Suprapubic skin (tissue), 4 donors: ENCODE data around the gene TLR10. TPM values are rescaled to one million over a fixed set of nuclear protein-coding genes. Genes with fewer than 3 reads are reported as not detected.

Source experiments
- DNase-seq, 2 donors: peaks; one replicate each; pipeline ENCODE4 v3.0.0-alpha.2; 2019; ENCODE audit warnings: low spot score in 2 of 2
- H3K27ac ChIP-seq: fragments of 200-600 bp; sonication (generic); one replicate; pipeline ENCODE4 v1.5.1; 2019
- H3K27me3 ChIP-seq: fragments of 200-600 bp; sonication (generic); one replicate; pipeline ENCODE4 v1.5.1; 2019
- H3K36me3 ChIP-seq: fragments of 200-600 bp; sonication (generic); one replicate; pipeline ENCODE4 v1.5.1; 2019
- H3K4me1 ChIP-seq: fragments of 200-600 bp; sonication (generic); one replicate; pipeline ENCODE4 v1.5.1; 2019
- H3K4me3 ChIP-seq: fragments of 200-600 bp; sonication (generic); one replicate; pipeline ENCODE4 v1.5.1; 2019; ENCODE audit warnings: mild to moderate bottlenecking
- H3K9me3 ChIP-seq: fragments of 200-600 bp; sonication (generic); one replicate; pipeline ENCODE4 v1.5.1; 2019
- EP300 ChIP-seq: sonication (generic); formaldehyde crosslinking; IDR thresholded peaks from one replicate; pipeline ENCODE4 v1.6.1; 2017; ENCODE audit warnings: antibody characterized with exemption
- POLR2A ChIP-seq, 2 donors: fragments of 450-650 bp; IDR thresholded peaks; one replicate each; pipeline ENCODE4 v1.6.1; 2017; ENCODE audit warnings: antibody characterized with exemption in 2 of 2, mild to moderate bottlenecking in 2 of 2, moderate library complexity in 2 of 2
- POLR2AphosphoS5 ChIP-seq, 3 donors: sonication (generic); formaldehyde crosslinking; IDR thresholded peaks; one replicate each; pipeline ENCODE4 v1.6.1; 2017; ENCODE audit warnings: antibody characterized with exemption in 3 of 3
- WGBS: methylation state at CpG from one replicate; pipeline ENCODE4 v1.1.5; 2018; 5-methylcytosine and 5-hydroxymethylcytosine counted together
- total RNA-seq, 4 donors: library from RNA; depleted of rRNA; stranded (reverse); fragments of >200 nt; gene quantifications; one replicate each; pipeline ENCODE4 v1.1.0, GENCODE V29; 2016
- TF ChIP-seq, protein P1 (sequence below), 2 donors: fragments of 200-600 bp in 1 of 2; fragments of 450-650 bp in 1 of 2; sonication (generic) in 1 of 2; IDR thresholded peaks; one replicate each; pipeline ENCODE4 v1.5.1; 2016 to 2019; ENCODE audit warnings: antibody characterized with exemption in 2 of 2, mild to moderate bottlenecking in 1 of 2, moderate library complexity in 1 of 2

Gene TLR10
- total RNA-seq, 4 donors from 2014 or later: 0.16 to 0.17 TPM; not detected in 2

DNA sequence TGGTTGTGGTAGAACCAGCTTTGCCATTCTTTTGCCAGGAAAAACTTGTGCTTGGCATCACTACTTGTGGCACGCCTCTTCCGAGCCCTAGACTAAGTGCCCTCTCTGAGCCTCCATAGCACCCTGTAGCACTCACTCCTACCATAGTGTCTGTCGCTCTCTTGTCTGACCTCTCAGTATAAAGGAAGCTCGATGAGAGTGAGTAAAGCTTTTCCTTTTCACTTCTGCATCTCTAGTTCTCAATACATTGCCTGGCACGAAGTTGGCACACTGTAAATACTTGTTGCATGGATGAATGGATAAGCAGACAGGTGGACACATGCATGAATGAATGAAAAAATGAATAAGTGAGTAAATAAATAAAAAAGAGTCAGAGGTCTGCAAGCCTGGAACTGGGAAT lies 48.3 kb downstream of the TLR10 start:
- 79% methylated on average over 5 of the region's 5 CpGs for WGBS

DNA sequence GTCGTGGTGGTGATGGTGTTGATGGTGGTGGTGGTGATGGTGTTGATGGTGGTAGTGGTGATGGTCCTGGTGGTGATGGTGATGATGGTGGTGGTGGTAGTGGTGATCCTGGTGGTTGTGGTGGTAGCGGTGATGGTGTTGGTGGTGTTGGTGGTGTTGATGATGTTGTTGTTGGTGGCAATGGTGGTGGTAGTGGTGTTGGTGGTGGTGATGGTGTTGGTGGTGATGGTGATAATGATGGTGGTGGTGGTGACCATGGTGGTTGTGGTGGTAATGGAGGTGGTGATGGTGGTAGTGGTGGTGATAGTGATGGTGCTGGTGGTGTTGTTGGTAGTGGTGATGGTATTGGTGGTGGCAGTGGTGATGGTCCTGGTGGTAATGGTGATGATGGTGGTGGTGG lies 49.1 kb downstream of the TLR10 start:
- WGBS: 96% methylated on average over 2 of the region's 2 CpGs

More for the DNA sequence above, 48.3 kb downstream of the TLR10 start:
- H3K9me3 ChIP-seq: no peaks in the 10 kb centered on the region
- H3K4me1 ChIP-seq: peaks cover 10% of the 10 kb centered on the region
- no peak overlapping the region for H3K27ac ChIP-seq
- H3K27me3 ChIP-seq: no peaks in the 10 kb centered on the region
- TF ChIP-seq EP300 (no peak), POLR2AphosphoS5 (IDR thresholded peaks at IDR 0.05) (no peak), POLR2A (IDR thresholded peaks at IDR 0.05) (no peak)
- TF ChIP-seq, protein P1, sequence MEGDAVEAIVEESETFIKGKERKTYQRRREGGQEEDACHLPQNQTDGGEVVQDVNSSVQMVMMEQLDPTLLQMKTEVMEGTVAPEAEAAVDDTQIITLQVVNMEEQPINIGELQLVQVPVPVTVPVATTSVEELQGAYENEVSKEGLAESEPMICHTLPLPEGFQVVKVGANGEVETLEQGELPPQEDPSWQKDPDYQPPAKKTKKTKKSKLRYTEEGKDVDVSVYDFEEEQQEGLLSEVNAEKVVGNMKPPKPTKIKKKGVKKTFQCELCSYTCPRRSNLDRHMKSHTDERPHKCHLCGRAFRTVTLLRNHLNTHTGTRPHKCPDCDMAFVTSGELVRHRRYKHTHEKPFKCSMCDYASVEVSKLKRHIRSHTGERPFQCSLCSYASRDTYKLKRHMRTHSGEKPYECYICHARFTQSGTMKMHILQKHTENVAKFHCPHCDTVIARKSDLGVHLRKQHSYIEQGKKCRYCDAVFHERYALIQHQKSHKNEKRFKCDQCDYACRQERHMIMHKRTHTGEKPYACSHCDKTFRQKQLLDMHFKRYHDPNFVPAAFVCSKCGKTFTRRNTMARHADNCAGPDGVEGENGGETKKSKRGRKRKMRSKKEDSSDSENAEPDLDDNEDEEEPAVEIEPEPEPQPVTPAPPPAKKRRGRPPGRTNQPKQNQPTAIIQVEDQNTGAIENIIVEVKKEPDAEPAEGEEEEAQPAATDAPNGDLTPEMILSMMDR (IDR thresholded peaks at IDR 0.05): no peak
- no peak for DNase-seq
- H3K4me3 ChIP-seq: no peak overlapping the region
- H3K36me3 ChIP-seq: no peaks in the 10 kb centered on the region

DNA sequence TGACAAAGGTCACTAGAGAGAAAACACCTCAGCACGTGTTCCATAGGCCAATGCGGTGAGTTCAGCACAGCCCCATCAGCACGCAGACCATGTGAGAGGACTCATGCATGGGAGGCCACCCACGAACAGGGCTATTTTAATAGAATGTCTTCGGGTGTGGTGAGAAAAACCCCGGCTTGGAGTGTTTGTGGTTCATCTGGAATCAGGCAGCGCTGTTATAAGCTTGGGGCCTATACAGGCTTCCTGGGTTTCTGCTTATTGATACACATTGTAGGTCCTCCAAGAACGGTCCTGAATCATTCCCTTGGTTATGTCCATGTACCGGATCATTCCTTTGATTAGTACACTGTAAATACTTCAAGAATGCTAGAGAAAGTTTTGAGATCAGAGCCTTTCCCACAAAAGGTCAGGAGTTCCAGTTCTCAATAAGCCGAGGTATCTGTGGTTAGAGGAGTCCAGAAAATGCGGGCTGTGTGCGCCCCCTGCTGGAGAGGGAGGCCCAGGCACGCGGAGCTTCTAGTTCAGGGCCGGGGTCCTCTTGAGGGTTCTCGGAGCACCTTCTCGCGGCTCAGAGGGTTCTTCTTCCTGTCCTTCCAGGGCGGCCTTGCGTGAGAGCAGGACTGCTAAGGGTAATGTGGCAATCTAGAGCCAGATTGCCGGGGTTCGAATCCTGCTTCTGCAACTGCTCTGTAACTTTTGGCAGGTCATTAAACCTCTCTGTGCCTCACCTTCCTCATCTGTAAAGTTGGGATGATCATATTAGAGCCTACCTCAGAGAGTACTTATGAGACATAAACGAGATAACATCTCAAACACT lies 51.8 kb downstream of the TLR10 start:
- TF ChIP-seq POLR2A (IDR thresholded peaks at IDR 0.05): no peak
- TF ChIP-seq, protein P1 (IDR thresholded peaks at IDR 0.05): peak; percentile 90 to 92
- peaks cover 17% of the 10 kb centered on the region for H3K4me1 ChIP-seq
- no peak overlapping the region for H3K4me3 ChIP-seq
- DNase-seq: peak; percentile 88 to 90
- H3K36me3 ChIP-seq: no peaks in the 10 kb centered on the region
- no peak overlapping the region for H3K27ac ChIP-seq
- 43% methylated on average over 20 of the region's 23 CpGs for WGBS
- H3K9me3 ChIP-seq: no peaks in the 10 kb centered on the region
- H3K27me3 ChIP-seq: no peaks in the 10 kb centered on the region

More for the DNA sequence above, 49.1 kb downstream of the TLR10 start:
- Histone ChIP-seq H3K4me1 (peaks cover 12% of the 10 kb centered on the region), H3K27ac (no peak overlapping the region), H3K9me3 (no peaks in the 10 kb centered on the region), H3K4me3 (no peak overlapping the region), H3K36me3 (no peaks in the 10 kb centered on the region), H3K27me3 (no peaks in the 10 kb centered on the region)
- no peak for TF ChIP-seq POLR2AphosphoS5 (IDR thresholded peaks at IDR 0.05)
- TF ChIP-seq POLR2A (IDR thresholded peaks at IDR 0.05): no peak
- TF ChIP-seq, protein P1 (IDR thresholded peaks at IDR 0.05): no peak
- TF ChIP-seq EP300: no peak
- no peak for DNase-seq

DNA sequence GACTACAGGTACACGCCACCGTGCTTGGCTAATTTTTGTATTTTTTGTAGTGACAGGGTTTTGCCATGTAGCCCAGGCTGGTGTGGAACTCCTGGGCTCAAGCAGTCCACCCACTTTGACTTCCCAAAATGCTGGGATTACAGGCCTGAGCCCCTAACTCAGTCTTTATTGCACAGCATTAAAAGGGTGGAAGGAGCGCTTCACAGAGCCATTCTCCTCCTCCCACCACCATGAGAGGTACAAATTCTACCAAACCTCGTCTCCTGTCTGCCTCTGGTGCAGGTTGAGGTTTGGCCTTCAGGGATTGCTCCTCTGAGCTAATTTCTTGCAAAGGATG lies 52.3 kb downstream of the TLR10 start:
- no peaks in the 10 kb centered on the region for H3K36me3 ChIP-seq
- 94% methylated on average over 4 of the region's 4 CpGs for WGBS
- no peaks in the 10 kb centered on the region for H3K27me3 ChIP-seq
- no peak for DNase-seq
- no peak overlapping the region for H3K27ac ChIP-seq
- H3K9me3 ChIP-seq: no peaks in the 10 kb centered on the region
- H3K4me3 ChIP-seq: no peak overlapping the region
- peaks cover 17% of the 10 kb centered on the region for H3K4me1 ChIP-seq
- TF ChIP-seq, protein P1 (IDR thresholded peaks at IDR 0.05): no peak
- TF ChIP-seq POLR2A (IDR thresholded peaks at IDR 0.05) (no peak), EP300 (no peak), POLR2AphosphoS5 (IDR thresholded peaks at IDR 0.05) (no peak)

DNA sequence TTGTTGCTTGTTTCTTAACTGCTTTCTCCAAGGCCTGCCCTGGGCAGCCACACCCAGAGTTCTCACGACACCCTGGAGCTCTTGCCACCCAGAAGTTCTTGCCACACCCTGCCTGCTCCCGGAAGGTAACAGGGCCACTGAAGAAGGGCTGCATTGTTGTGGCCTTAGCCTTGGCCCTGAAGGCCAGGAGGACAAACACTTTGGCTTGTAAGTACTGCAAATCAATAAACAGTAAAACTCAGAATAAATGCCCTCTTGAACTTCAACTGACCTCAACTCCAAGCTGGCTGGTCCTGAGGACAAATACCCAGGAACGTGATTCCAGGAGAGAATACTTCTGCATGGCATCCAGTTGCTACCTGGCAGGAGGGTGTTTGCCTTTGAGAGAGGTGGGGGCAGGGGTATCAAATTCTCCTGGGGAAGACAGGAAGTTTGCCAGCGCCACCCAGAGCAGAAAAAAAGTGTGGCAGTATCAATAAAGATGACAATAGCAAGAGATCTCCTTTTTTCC lies 54.1 kb downstream of the TLR10 start:
- no peaks in the 10 kb centered on the region for H3K9me3 ChIP-seq
- 69% methylated on average over 4 of the region's 4 CpGs for WGBS
- H3K36me3 ChIP-seq: no peaks in the 10 kb centered on the region
- no peak overlapping the region for H3K4me3 ChIP-seq
- no peak overlapping the region for H3K27ac ChIP-seq
- peaks cover 21% of the 10 kb centered on the region for H3K4me1 ChIP-seq
- no peak for TF ChIP-seq POLR2AphosphoS5 (IDR thresholded peaks at IDR 0.05)
- TF ChIP-seq POLR2A (IDR thresholded peaks at IDR 0.05): no peak
- TF ChIP-seq, protein P1 (IDR thresholded peaks at IDR 0.05): no peak
- TF ChIP-seq EP300: no peak
- no peaks in the 10 kb centered on the region for H3K27me3 ChIP-seq
- no peak for DNase-seq
